HG03103 (cell line): ENCODE data around the gene SUN5.
"Not testable (repeated sequence)": the region's sequence is repeated elsewhere in the genome, so short reads cannot be mapped to it uniquely, and the experiment has no call there.

Experiments used
- ATAC-seq: cut with Tn5 transposase; IDR thresholded peaks from one replicate; pipeline ENCODE4 v1.9.1; 2021; ENCODE audit warnings: low read depth; ENCODE audit not compliant: unreplicated experiment

SUN5 gene

GRCh38 chr20:32967961-32968457, 36.2 kb downstream of the SUN5 start:
- no peak for ATAC-seq

- no peak for ATAC-seq
Observed at GRCh38 chr20:32966881-32967781, 37.1 kb downstream of the SUN5 start.

- ATAC-seq = no peak
Observed at GRCh38 chr20:32966382-32966781, 37.9 kb downstream of the SUN5 start.

GRCh38 chr20:32965581-32966373, 38.5 kb downstream of the SUN5 start:
- no peak for ATAC-seq

- no peak for ATAC-seq
Observed at GRCh38 chr20:32965115-32965514, 39.1 kb downstream of the SUN5 start.

GRCh38 chr20:32964575-32964974, 39.7 kb downstream of the SUN5 start:
- no peak for ATAC-seq

- ATAC-seq = no peak
Observed at GRCh38 chr20:32963176-32963575, 41.1 kb downstream of the SUN5 start.

- ATAC-seq = not testable (repeated sequence)
Observed at GRCh38 chr20:32962646-32963045, 41.6 kb downstream of the SUN5 start.

GRCh38 chr20:32962053-32962452, 42.2 kb downstream of the SUN5 start:
- ATAC-seq = no peak

- ATAC-seq = no peak
Observed at GRCh38 chr20:32960849-32961731, 43.1 kb downstream of the SUN5 start.

- no peak for ATAC-seq
Observed at GRCh38 chr20:32960222-32960518, 44.1 kb downstream of the SUN5 start.

- no peak for ATAC-seq
Observed at GRCh38 chr20:32959351-32960221, 44.6 kb downstream of the SUN5 start.

- ATAC-seq = no peak
Observed at GRCh38 chr20:32958574-32958973, 45.7 kb downstream of the SUN5 start.

- no peak for ATAC-seq
Observed at GRCh38 chr20:32957459-32957858, 46.8 kb downstream of the SUN5 start.

- ATAC-seq = not testable (repeated sequence)
Observed at GRCh38 chr20:32950539-32950938, 53.7 kb downstream of the SUN5 start.

GRCh38 chr20:32946629-32947028, 57.6 kb downstream of the SUN5 start:
- no peak for ATAC-seq

- no peak for ATAC-seq
Observed at GRCh38 chr20:32945710-32946221, 58.5 kb downstream of the SUN5 start.

GRCh38 chr20:32943490-32944052, 60.7 kb downstream of the SUN5 start:
- no peak for ATAC-seq
